Esophagus (tissue), 2 donors: ENCODE data around the gene ZIC3. TPM values are rescaled to one million over a fixed set of nuclear protein-coding genes. Genes with fewer than 3 reads are reported as not detected.
A peak's percentile ranks its signal among the peaks of the same experiment; 100 is the strongest.

Source experiments
- H3K27ac ChIP-seq, 2 donors: one replicate each; pipeline ENCODE4 v1.5.1; 2013; ENCODE audit warnings: low read depth in 2 of 2, mild to moderate bottlenecking in 2 of 2, inconsistent platforms in 1 of 2, low read length in 1 of 2, moderate library complexity in 1 of 2
- H3K27me3 ChIP-seq, 2 donors: one replicate each; pipeline ENCODE4 v1.6.1; 2013; ENCODE audit warnings: low read length in 2 of 2, control low read depth in 1 of 2, mild to moderate bottlenecking in 1 of 2; ENCODE audit not compliant: insufficient read depth in 2 of 2, control insufficient read depth in 1 of 2
- H3K36me3 ChIP-seq, 2 donors: one replicate each; pipeline ENCODE4 v1.6.1; 2013; ENCODE audit warnings: low read length in 1 of 2; ENCODE audit not compliant: control insufficient read depth in 2 of 2, insufficient read depth in 2 of 2
- H3K4me1 ChIP-seq, 2 donors: one replicate each; pipeline ENCODE4 v1.6.1; 2013; ENCODE audit warnings: low read length in 1 of 2; ENCODE audit not compliant: control insufficient read depth in 2 of 2, insufficient read depth in 2 of 2
- H3K4me3 ChIP-seq, 2 donors: one replicate each; pipeline ENCODE4 v1.5.1; 2013; ENCODE audit warnings: low read length in 2 of 2, mild to moderate bottlenecking in 2 of 2, low read depth in 1 of 2, moderate library complexity in 1 of 2
- H3K9me3 ChIP-seq, 2 donors: one replicate each; pipeline ENCODE4 v1.6.1; 2013; ENCODE audit warnings: mild to moderate bottlenecking in 2 of 2, low read depth in 1 of 2, low read length in 1 of 2, moderate library complexity in 1 of 2; ENCODE audit not compliant: control insufficient read depth in 2 of 2, insufficient read depth in 1 of 2
- WGBS, 2 donors: extraction: QIAGEN DNeasy Blood & Tissue Kit; methylation state at CpG; one replicate each; pipeline ENCODE4 v1.1.7; 2013; 5-methylcytosine and 5-hydroxymethylcytosine counted together
- polyA plus RNA-seq, 2 donors: library from polyadenylated mRNA; stranded (reverse); fragments of 200-250 nt; gene quantifications; one replicate each; pipeline ENCODE4 v1.2.3, GENCODE V29; 2013
- donor health status: healthy with polysubstance abuse.
- donor health status: Bipolar disorder and iron deficiency.

ZIC3 gene
- not detected for polyA plus RNA-seq

GRCh38 chrX:137565921-137566745 lies at the start of gene ZIC3:
Gene ZIC3, plus strand, starts transcription at chrX:137566127. Its CDS starts 565 bp downstream, at chrX:137566692.
- 5 to 24% methylated on average over 60 to 69 of the region's 69 CpGs for WGBS, 2 donors
- H3K4me3 ChIP-seq, result peak within 1 kb of the TSS; percentile 33 to 37
- no peaks in the 10 kb centered on the region for H3K36me3 ChIP-seq
- peaks cover 6 to 20% of the 10 kb centered on the region in 2 donors for H3K27me3 ChIP-seq
- peaks cover 9 to 10% of the 10 kb centered on the region in 2 donors for H3K4me1 ChIP-seq
- H3K9me3 ChIP-seq, result peaks cover 7 to 10% of the 10 kb centered on the region in 2 donors
- H3K27ac ChIP-seq, result no peak within 1 kb of the TSS

GRCh38 chrX:137519459-137519858 lies 46.5 kb upstream of the ZIC3 start:
- H3K9me3 ChIP-seq, result no peaks in the 10 kb centered on the region
- no peaks in the 10 kb centered on the region for H3K36me3 ChIP-seq
- WGBS, 2 donors, result 67 to 74% methylated on average over 3 of the region's 3 CpGs
- no peaks in the 10 kb centered on the region for H3K27me3 ChIP-seq
- no peaks in the 10 kb centered on the region for H3K4me1 ChIP-seq
- no peak overlapping the region for H3K27ac ChIP-seq
- no peak overlapping the region for H3K4me3 ChIP-seq

GRCh38 chrX:137545711-137546651 lies 19.9 kb upstream of the ZIC3 start:
- peaks cover 3 to 4% of the 10 kb centered on the region in 2 donors for H3K9me3 ChIP-seq
- H3K36me3 ChIP-seq, result no peaks in the 10 kb centered on the region
- H3K27ac ChIP-seq, result no peak overlapping the region
- 13 to 33% methylated on average over 44 to 45 of the region's 45 CpGs for WGBS, 2 donors
- H3K27me3 ChIP-seq, result peaks cover 4 to 16% of the 10 kb centered on the region in 2 donors
- no peaks in the 10 kb centered on the region for H3K4me1 ChIP-seq
- no peak overlapping the region for H3K4me3 ChIP-seq

- WGBS, 2 donors, result 5 to 25% methylated on average over 24 to 28 of the region's 28 CpGs
- H3K4me3 ChIP-seq, result no peak overlapping the region
- H3K4me1 ChIP-seq, result no peaks in the 10 kb centered on the region
- H3K9me3 ChIP-seq, result peaks cover 3 to 4% of the 10 kb centered on the region in 2 donors
- no peak overlapping the region for H3K27ac ChIP-seq
- H3K27me3 ChIP-seq, result peaks cover 4 to 16% of the 10 kb centered on the region in 2 donors
- no peaks in the 10 kb centered on the region for H3K36me3 ChIP-seq
These were observed 18.6 kb upstream of the ZIC3 start for GRCh38 chrX:137547291-137547690.

- Histone ChIP-seq H3K4me1 (no peaks in the 10 kb centered on the region), H3K27me3 (peaks cover 4 to 16% of the 10 kb centered on the region in 2 donors), H3K36me3 (no peaks in the 10 kb centered on the region), H3K4me3 (no peak overlapping the region), H3K9me3 (peaks cover 3 to 4% of the 10 kb centered on the region in 2 donors), H3K27ac (no peak overlapping the region)
- WGBS, 2 donors, result 16 to 30% methylated on average over 14 of the region's 14 CpGs
These were observed 17.7 kb upstream of the ZIC3 start for GRCh38 chrX:137548261-137548660.

- Histone ChIP-seq H3K9me3 (peaks cover 3 to 4% of the 10 kb centered on the region in 2 donors), H3K27me3 (peaks cover 4 to 16% of the 10 kb centered on the region in 2 donors), H3K27ac (no peak overlapping the region), H3K4me1 (no peaks in the 10 kb centered on the region), H3K36me3 (no peaks in the 10 kb centered on the region), H3K4me3 (no peak overlapping the region)
- 9 to 34% methylated on average over 24 of the region's 24 CpGs for WGBS, 2 donors
These were observed 16.9 kb upstream of the ZIC3 start for GRCh38 chrX:137549073-137549472.

- Histone ChIP-seq H3K36me3 (no peaks in the 10 kb centered on the region), H3K27me3 (peaks cover 4 to 16% of the 10 kb centered on the region in 2 donors), H3K27ac (no peak overlapping the region), H3K9me3 (peaks cover 3% of the 10 kb centered on the region in 2 donors), H3K4me1 (no peaks in the 10 kb centered on the region), H3K4me3 (peak overlapping the region in 1 of 2 donors; percentile 5)
- 9 to 31% methylated on average over 58 of the region's 58 CpGs for WGBS, 2 donors
These were observed 15.9 kb upstream of the ZIC3 start for GRCh38 chrX:137549851-137550664.

- peak overlapping the region in 1 of 2 donors; percentile 5 for H3K4me3 ChIP-seq
- no peaks in the 10 kb centered on the region for H3K4me1 ChIP-seq
- H3K9me3 ChIP-seq, result peaks cover 0 to 3% of the 10 kb centered on the region in 2 donors
- WGBS, 2 donors, result 11 to 30% methylated on average over 27 to 38 of the region's 41 CpGs
- no peak overlapping the region for H3K27ac ChIP-seq
- no peaks in the 10 kb centered on the region for H3K36me3 ChIP-seq
- peaks cover 4 to 16% of the 10 kb centered on the region in 2 donors for H3K27me3 ChIP-seq
These were observed 15.2 kb upstream of the ZIC3 start for GRCh38 chrX:137550665-137551261.
